Astrocyte of the cerebellum (primary cell): Measurements from ENCODE around the gene RCE1.

Experiments used
- DNase-seq: peaks from one replicate; pipeline ENCODE4 v3.0.0-alpha.2; 2011; ENCODE audit warnings: low read depth
- H3K4me3 ChIP-seq: 2 replicates; pipeline ENCODE4 v1.5.1; 2011; ENCODE audit warnings: mild to moderate bottlenecking, low read depth, low read length, moderate library complexity
- in situ Hi-C: cut with HindIII; loops from 2 replicates; pipeline ENCODE4 v1.10.0; 2017; ENCODE audit warnings: low sequenced_read_pairs
- TF ChIP-seq, protein P1 (sequence below): IDR thresholded peaks from 2 replicates; pipeline ENCODE4 v1.5.1; 2012; ENCODE audit warnings: low read length, low read depth, moderate library complexity, mild to moderate bottlenecking; ENCODE audit errors: missing control alignments

Gene RCE1

DNA sequence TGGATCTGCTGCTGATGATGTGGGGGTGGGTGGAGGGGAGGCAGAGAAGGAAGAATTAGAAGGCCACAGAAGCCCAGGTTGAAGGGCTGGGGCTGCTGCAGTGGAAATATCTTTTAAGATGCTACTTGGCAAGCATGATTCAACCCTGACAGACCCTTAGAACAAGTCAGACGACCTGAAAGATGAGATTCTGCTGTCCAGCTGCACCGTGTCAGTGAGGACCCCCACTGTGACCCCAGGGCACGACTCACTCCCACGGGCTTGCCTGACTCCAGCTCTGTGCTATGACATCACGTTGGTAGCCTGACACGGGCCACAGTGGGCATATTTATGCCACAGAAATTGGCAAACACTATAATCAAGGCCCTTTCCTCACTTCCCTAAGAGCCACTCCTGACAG is 49.7 kb downstream of the RCE1 start:
- TF ChIP-seq, protein P1, sequence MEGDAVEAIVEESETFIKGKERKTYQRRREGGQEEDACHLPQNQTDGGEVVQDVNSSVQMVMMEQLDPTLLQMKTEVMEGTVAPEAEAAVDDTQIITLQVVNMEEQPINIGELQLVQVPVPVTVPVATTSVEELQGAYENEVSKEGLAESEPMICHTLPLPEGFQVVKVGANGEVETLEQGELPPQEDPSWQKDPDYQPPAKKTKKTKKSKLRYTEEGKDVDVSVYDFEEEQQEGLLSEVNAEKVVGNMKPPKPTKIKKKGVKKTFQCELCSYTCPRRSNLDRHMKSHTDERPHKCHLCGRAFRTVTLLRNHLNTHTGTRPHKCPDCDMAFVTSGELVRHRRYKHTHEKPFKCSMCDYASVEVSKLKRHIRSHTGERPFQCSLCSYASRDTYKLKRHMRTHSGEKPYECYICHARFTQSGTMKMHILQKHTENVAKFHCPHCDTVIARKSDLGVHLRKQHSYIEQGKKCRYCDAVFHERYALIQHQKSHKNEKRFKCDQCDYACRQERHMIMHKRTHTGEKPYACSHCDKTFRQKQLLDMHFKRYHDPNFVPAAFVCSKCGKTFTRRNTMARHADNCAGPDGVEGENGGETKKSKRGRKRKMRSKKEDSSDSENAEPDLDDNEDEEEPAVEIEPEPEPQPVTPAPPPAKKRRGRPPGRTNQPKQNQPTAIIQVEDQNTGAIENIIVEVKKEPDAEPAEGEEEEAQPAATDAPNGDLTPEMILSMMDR: no peak
- in situ Hi-C loops: no loop called here
- no peak overlapping the region for H3K4me3 ChIP-seq
- no peak for DNase-seq

DNA sequence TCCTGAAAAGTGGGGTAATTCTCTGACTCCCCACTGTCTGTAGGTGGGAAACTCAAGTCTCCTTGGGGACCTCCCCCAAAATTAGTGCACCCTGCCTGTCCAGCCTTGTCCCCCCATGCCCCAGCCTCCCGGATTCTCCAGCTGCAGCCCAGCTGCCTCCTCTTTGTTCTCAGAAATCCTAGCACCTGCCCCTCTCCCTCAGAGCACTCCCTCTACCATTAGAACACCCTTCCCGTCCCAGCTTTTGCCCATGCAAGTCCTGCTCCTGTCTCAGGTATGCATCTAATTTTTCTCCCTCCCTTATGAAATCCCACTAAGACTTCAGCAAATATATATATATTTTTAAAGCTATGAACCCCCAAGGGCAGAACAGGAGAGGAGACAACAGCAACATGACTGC is 50.9 kb downstream of the RCE1 start:
- TF ChIP-seq, protein P1: no peak

More for the DNA sequence above, 50.9 kb downstream of the RCE1 start:
- in situ Hi-C loops: no loop called here
- no peak for DNase-seq
- no peak overlapping the region for H3K4me3 ChIP-seq
